GM18868 (cell line): ENCODE data around the gene CANT1.
"Not testable (repeated sequence)": the region's sequence is repeated elsewhere in the genome, so short reads cannot be mapped to it uniquely, and the experiment has no call there.

Experiments used
- ATAC-seq: cut with Tn5 transposase; IDR thresholded peaks from one replicate; pipeline ENCODE4 v1.9.1; 2021; ENCODE audit warnings: mild to moderate bottlenecking, moderate library complexity; ENCODE audit not compliant: unreplicated experiment

CANT1 gene

DNA sequence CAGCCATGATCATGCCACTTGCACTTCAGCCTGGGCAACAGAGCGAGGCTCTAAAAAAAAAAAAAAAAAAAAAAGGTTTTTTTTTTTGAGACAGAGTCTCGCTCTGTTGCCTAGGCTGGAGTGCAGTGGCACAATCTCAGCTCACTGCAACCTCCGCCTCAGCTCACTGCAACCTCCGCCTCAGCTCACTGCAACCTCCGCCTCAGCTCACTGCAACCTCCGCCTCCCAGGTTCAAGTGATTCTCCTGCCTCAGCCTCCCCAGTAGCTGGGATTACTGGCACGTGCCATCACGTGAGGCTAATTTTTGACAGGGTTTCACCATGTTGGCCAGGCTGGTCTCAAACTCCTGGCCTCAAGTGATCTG is 46.6 kb downstream of the CANT1 start:
- not testable (repeated sequence) for ATAC-seq

DNA sequence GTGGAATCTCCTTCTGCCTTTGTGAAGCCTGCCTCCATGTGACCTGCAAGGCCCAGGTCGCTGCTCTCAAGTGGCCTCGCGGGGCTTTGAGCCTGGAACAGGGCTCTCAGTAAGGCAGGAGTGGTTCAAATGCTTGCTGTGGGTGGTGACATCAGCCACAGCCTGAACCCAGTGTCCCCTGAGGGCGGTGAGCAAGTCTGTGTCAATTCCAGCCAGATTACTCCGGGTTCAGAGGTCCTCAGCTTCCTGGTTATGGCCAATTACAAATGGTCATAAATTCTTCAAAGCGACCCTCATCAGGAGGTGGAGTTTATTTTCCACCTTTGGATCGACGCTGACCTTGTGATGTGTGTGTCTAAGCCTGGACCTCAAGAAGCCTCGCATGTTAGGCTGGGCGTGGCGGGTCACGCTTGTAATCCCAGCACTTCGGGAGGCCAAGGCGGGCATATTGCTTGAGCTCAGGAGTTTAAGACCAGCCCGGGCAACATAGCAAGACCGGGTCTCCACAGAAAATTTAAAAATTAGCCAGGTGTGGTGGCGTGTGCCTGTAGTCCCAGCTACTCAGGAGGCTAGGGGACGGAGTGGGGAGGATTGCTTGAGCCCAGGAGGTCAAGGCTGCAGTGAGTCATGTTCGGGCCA is 47.1 kb downstream of the CANT1 start:
- no peak for ATAC-seq

DNA sequence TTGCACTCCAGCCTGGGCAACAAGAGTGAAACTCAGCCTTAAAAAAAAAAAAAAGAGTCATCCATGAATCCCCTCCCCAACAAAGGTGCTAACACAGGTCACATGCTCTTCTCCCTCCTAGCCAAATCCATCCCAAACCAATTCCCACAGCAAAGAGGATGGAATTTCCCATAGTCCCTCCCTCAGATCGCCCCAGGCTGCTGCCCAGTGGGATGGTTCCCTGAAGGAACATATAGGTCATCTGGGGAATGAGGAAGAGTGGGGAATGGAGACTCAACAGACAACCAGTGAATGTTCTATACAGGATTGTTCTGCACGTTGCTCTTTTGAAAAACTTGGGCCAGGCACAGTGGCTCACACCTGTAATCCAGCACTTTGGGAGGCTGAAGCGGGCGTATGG is 48.0 kb downstream of the CANT1 start:
- no peak for ATAC-seq

DNA sequence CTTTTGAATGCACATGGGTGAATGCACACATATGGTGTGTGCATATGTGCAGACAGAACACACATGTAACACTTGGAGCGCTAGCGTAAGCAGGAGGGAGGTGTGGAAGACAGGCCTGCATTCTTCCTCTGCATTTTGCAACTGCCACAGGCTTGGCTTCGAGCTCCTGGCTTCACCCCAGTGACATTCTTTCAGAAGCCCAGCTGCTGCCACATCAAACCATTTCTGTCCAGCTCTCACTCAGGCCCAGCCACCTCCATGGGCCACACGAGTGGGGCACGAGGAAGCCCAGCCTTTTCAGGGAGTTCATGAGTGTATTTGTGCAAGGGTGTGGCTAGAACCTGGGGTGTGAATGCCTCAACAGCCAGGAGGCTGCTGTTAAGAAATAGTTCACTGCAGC is 48.6 kb downstream of the CANT1 start:
- no peak for ATAC-seq

DNA sequence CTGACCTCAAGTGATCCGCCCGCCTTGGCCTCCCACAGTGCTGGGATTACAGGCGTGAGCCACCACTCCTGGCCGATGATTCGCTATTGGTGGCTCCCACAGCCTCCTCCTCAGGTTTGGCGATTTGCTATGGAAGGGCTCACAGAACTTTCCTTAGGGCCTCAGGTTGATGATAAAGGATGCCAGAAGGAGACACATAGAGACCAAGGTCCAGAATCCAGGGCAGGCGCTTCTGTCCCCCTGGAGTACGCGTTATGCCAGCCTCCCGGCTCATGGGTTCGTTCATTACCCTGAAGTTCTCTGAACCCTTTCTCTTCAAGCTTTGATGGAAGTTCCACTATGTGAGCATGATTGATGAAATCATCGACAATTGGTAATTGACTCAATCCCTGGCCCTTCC is 49.8 kb downstream of the CANT1 start:
- no peak for ATAC-seq

DNA sequence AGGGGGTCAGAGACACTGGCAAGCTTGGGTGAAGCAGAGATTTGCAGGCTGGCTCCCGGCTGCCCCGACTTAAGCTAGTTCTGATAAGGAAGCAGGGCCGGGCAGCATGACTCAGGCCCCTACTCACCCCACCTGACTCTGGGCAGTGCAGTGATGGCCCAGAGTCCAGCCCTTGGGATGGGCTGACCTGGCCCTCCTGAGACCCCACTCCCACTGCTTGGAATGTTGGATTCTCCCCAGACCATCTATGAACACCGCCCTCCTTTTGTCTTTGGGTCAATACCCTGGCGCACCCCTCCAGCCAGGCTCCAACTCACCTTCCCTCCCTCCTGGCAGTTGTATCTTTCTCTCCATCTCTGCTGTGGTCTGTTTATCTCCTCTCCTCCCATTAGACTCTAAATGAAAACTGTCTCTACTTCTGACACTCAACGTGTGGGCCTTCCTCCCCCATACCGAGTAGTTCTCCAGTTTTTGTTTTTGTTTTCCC is 50.9 kb downstream of the CANT1 start:
- ATAC-seq: no peak

DNA sequence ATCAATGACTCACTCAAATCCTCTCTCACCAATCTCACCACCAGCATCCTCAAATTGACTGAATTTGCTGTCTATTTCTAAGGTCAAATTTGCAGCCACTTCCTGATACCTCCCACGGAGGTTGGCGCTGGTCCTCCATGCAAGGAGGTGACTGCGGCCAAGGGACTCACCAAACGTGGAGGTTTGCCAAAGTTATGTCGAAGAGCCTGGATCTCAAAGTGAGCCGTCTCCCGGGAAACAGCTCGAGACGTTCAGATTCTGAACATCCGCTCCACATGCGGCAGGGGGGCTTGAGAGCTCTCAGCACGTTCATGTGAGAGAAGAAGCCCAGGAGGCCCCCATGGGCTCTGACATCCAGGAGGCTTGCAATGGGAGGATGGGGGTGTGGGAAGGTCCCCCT is 52.4 kb downstream of the CANT1 start:
- ATAC-seq: no peak

DNA sequence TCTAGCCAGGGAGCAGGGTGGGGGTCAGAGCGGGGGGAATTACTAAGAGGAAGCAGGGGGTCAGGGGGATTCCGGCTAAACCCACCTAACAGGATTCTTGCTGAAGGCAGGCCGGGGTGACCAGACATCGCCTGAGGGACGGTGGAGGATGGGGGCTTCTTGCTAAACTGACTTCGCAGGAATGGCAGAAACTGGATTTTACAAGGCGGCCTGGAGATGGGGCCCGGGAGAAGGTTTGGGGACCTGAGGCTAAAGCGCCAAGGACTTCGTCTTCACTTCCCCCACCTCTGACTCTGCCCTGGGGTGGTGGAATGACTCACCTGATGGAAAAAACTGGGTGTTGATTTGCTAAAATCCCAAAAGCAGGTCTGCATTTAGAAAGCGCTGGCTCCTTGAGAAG is 53.3 kb downstream of the CANT1 start:
- no peak for ATAC-seq

DNA sequence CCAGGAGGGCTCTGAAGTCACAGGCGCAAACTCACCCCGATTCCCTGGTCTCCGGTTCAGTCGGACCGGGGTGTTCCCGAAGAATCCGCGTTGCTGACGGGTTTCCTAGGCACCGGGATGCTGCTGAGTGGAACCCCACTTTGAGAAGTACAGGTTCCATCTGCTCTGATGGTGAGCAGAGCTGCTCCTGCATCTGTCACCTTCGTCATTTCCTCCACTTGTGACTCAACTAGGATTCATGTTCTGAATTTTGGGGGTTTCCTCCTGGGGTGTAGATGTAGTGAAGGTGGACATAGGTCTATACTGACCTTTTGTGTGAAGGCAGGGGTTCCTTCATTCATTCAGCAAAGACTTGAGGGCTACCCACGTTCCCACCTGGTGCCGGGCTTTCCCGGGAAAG is 54.9 kb downstream of the CANT1 start:
- no peak for ATAC-seq

DNA sequence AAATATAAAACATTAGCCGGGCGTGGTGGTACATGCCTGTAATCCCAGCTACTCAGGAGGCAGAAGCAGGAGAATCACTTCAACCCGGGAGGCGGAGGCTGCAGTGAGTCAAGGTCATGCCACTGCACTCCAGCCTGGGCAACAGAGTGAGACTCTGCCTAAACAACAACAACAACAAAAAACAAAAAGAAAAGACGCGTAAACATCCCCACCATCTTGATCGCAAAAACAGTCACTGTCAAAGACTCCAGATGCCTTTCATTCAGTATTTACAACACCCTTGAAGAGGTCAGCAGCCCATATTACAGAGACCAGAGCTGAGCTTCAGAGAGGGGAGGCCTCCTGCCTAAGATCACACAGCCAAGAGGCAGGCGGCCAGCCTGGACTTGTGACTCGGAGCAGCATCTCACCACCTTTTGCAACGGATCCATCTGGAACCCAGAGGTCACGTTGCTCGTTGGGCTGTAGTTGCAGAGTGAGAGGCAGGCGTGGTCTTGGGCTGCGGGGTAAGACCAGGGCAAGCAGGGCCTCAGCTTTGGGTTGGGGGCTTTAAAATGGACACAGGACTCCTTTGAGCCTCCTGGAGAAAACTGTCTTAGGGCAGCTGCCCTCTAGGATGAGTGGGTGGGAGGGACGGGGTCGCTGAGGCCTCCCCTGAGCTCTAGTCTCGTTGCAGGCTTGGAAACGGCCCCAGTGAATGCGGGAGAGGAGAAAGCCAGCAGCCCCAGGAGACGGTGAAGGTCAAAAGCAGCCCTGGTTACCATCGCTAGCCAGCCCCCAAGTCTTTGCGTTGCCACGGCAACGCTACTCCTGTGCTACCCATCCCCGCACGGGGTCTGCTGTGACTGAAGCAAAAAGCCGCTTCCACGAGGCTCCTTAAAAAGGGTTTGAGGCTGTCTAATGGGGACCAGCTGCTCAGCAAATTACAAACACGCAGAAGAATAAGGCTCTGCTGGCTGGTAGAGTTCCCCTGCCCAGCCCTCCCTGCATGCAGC is 55.9 kb downstream of the CANT1 start:
- ATAC-seq: no peak

DNA sequence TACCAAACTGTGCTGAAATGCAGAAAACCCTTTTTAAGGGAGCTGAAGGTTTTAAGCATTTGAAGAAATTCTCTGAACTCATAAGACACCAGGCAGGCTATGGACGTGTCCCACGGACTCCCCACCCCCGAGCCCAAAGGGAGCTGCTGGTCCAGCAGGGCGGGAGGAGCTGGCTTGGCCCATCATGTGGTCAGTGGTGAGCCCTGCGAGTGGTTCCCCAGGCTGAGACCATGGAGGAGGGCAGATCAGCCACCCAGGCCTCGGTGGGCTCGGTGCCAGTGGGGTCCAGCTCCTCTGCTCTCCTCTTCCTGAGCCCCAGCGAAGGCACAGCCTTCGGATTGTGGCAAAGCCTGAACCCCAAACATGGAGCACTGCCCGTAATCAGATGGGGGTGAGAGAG is 56.9 kb downstream of the CANT1 start:
- no peak for ATAC-seq

DNA sequence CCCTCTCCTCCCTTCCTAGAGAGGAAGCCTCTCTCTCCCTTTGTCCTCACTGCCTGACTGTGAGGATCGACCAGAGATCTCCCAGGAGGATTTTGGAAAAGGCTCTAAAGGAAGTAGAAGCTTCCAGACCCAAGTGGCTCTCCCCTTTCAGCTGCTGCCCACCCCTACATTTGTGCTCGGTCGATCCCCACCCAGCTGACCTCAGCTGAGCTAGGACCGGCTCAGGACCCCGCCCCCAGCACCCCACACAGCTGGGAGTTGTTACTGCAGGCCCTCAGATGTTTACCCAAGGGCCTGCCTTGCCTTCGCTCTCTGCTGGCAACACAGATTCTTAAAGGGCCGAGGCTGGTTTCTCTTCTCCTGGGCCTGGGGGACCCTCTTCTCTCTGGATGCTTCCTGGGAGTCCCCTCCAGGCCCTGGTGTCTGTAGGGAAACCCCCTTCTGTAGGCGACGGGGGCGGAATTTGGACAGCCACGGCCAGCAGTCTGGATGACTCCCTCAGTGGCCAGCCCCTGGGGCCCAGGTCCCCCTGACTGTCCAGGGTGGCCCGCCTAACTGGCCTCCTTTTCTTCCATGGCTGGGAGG is 57.5 kb downstream of the CANT1 start:
- no peak for ATAC-seq

DNA sequence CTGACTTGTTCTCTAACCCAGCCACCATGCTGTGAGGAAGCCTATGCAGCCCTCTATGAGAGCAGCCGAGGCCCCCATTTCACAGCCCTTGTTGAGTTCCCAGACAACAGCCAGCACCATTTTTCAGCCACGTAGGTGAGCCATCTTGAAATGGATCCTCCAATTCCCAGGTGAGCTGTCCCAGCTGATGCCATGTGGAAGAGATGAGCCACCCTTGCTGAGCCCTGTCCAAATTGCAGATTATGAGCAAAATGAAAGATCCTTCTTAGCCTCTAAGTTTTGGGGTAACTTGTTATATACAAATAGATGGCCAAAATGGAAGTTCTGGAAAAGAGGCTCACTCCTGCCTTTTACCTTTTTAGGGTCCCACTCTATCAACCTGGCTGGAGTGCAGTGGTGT is 58.7 kb downstream of the CANT1 start:
- ATAC-seq: no peak

DNA sequence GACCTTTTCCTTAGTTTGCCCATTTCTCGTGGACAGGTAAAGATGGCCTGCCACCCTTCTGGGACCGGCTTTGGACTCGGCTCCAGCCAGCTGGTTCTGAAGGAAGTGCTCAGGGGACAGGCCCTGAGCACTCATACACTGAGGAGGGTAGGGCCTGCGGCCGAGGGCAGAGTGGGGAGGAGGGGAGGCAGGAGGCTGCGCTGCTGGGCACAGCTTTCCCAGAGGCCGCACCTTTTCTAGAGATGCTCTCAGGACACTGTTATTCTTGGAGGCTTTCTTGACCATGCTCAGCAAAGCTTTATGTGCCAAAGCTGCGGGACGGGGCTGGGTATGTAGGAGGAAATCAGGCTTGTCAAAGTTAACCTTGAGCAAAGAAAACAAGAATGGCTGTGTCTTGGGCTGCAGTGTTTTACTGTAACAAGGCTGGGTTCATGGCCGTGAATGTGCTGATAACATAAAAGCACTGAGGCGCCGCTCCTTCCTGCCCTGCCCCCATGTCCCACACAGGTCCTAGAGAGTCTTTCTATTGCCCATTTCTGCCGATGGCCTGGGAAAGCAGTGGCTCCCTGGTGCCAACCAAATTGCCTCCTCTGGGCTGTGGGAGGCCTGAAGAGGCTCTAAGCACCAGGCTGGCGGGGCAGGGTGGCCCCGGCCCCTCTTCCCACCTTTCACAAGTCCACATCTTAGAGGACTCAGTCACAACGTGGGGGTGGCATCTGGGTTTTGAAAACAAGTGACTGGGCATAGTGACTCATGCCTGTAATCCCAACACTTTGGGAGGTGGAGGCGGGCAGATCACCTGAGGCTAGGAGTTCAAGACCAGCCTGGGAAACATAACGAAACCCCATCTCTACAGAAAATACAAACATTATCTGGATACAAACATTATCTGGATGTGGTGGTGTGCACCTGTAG is 62.1 kb downstream of the CANT1 start:
- ATAC-seq: no peak

DNA sequence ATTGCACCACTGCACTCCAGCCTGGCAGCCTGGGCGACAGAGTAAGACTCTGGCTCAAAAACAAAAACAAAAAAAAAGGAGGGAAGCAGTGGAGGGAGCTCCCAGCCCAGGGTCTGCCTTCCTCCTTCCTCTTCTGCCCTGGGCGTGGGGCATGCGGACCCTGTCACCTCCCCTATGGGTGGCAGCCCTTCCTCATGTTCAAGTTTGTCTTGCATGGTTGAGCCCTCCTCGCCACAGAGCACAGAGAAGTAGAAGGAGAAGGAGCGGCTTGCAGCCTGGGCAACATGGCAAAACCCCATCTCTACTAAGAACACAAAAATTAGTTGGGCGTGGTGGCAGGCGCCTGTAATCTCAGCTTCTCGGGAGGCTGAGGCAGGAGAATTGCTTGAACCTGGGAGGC is 62.9 kb downstream of the CANT1 start:
- ATAC-seq: no peak

DNA sequence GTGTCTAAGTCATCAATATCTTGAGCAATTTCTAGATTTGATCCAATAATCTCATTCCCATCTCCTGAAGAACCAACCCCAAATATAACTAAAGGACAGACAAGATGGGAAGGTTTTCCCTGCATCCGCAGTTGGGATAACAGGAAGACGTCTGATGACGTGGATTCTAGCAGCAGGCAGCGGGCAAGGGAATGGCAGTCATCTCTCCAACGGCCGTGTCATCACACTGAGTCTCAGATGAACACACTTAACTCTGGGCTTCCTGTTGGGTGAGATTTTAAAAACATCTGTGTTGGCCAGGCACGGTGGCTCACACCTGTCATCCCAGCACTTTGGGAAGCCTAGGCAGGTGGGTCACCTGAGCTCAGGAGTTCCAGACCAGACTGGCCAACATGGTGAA is 63.4 kb downstream of the CANT1 start:
- no peak for ATAC-seq

DNA sequence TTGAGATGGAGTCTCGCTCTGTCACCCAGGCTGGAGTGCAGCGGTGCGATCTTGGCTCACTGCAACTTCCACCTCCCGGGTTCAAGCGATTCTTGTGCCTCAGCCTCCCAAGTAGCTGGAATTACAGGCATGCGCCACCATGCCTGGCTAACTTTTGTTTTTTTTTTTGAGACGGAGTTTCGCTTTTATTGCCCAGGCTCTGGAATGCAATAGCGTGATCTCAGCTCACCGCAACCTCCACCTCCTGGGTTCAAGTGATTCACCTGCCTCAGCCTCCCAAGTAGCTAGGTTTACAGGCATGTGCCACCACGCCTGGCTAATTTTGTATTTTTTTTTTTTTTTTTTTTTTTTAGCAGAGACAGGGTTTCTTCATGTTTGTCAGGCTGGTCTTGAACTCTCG is 64.1 kb downstream of the CANT1 start:
- not testable (repeated sequence) for ATAC-seq

DNA sequence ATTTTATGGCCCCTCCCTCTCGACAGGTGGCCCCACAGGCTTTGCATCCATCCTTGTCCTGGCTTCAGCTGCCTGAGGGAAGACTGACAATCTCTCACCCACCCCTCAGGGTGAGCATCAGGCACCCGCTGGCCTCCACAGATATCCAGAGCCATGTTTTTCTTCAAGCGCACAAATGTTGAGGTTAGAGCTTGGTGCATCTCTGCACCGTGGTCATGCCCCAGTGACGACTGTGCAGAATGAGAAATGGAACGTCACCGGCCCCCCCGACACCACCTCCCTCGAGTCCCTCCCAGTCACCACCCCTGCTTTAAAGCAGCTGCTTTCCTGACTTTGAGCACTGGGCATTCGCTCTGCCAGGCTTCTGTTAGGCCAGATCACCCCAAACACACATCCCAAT is 64.6 kb downstream of the CANT1 start:
- ATAC-seq: no peak

DNA sequence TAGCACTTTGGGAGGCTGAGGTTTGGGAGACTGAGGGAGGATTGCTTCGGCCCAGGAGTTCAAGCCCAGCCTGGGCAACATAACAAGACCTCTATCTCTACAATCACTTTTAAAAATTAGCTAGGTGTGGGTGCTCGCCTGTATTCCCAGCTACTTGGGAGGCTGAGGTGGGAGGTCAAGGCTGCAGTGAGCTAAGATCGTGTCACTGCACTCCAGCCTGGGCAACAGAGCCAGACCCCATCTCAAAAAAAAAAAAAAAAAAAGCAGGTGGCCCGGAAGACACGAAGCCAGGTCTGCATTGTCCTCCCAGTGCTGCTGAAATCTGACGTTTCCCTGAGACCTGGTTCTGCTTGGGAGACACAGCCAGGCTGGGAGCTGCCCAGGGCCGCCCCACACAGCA is 65.5 kb downstream of the CANT1 start:
- ATAC-seq: no peak
